GM12878 (cell line): ENCODE measurements around the gene STON1.
"Not testable (repeated sequence)": the region's sequence is repeated elsewhere in the genome, so short reads cannot be mapped to it uniquely, and the experiment has no call there.

Experiments used
- HCFC1 ChIP-seq: fragments of 150-350 bp; IDR thresholded peaks from 2 replicates; pipeline ENCODE4 v1.6.1; 2014; ENCODE audit warnings: low read length
- NR2C2 ChIP-seq: IDR thresholded peaks from 2 replicates; pipeline ENCODE4 v1.6.1; 2011; ENCODE audit warnings: borderline replicate concordance, low read depth; ENCODE audit not compliant: control insufficient read depth, insufficient read length

DNA sequence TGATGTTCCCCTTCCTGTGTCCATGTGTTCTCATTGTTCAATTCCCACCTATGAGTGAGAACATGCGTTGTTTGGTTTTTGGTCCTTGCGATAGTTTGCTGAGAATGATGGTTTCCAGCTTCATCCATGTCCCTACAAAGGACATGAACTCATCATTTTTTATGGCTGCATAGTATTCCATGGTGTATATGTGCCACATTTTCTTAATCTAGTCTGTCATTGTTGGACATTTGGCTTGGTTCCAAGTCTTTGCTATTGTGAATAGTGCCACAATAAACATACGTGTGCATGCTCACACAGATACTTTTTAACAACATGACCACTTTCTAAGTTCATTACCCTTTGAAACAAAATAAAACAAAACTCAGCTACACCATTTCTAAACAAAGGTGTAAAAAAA lies 5.2 kb upstream of the STON1 start:
- not testable (repeated sequence) for TF ChIP-seq NR2C2, HCFC1
